T-helper 22 cell (primary cell): ENCODE measurements around the gene MRPL47.
A peak's percentile ranks its signal among the peaks of the same experiment; 100 is the strongest.

Experiments
- DNase-seq: peaks from one replicate; pipeline ENCODE4 v3.0.0-alpha.2; 2020; ENCODE audit warnings: low read depth

The MRPL47 gene

GRCh38 chr3:179590669-179591068 is 13.8 kb downstream of the MRPL47 start:
- no peak for DNase-seq

DNA sequence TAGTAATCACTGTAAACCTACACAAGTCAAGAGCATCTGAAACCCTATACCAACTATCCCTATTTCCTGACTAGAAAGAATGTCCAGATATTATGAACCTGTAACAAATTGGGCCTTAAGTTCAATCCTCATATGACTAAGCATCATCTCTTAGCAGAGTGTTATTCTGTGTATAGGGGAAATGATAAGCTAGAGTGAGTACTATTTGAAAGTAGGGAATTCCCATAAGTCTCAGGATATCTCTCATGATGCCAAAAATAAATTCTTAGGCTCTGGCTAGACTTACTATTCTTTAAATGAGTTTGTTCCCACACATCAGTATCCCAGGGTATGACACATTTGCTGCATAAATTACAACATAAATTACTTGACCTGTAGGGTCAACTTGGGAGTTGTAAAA is 15.3 kb downstream of the MRPL47 start:
- DNase-seq = no peak

GRCh38 chr3:179580992-179581391 is 23.4 kb downstream of the MRPL47 start:
- no peak for DNase-seq

DNA sequence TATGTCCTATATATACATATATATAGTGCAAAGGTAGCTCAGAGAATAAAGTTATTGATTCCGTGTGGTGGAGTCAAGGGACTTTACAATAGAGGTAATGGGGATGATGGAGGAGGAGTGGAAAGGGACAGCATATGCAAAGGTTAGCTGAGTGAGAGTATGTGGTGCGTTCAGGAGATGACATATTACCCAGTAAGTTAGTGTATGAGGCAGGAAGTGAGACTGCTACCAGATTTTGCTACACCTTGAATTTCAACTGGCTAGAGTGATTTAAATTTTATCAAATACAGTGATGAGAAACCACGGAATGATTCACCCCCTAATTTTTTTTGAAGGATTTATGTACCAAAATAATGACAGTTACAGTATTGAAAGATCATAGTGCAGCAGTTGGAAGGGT is 38.9 kb downstream of the MRPL47 start:
- no peak for DNase-seq

DNA sequence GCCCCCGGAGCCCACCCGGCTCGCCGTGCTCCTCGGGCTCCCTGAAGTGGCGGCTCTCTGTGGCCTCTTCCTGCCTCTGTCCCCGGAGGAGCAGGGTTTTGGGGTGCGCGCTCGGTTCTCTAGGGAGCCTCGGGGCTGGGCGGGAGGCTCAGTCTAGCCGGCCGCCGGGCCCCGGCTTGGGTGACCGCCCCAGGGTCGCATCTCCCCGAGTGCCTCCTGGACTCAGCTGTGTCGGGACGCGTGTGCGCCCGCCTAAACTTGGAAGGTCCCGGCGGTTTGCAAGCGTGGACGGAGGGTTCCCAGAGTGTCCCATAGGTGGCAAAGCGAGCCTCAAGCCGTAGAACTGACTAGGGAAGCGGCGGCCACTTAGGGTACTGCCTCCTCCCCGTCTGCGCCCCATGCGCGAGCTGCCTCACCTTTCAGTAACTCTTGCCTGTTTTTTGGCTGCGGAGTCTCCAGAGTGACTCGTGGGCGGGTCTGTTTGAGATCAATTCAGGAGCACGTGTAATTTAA is 41.1 kb downstream of the MRPL47 start:
- DNase-seq = peak; percentile 53

GRCh38 chr3:179562591-179563270 is 41.7 kb downstream of the MRPL47 start, which contains the start of gene ACTL6A:
Gene ACTL6A (plus strand): TSS chr3:179562926. CDS start chr3:179563093, 167 bp downstream.
- DNase-seq = peak; percentile 98

GRCh38 chr3:179560791-179561190 is 43.6 kb downstream of the MRPL47 start:
- no peak for DNase-seq

GRCh38 chr3:179558742-179559364 is 45.6 kb downstream of the MRPL47 start:
- DNase-seq = no peak

DNA sequence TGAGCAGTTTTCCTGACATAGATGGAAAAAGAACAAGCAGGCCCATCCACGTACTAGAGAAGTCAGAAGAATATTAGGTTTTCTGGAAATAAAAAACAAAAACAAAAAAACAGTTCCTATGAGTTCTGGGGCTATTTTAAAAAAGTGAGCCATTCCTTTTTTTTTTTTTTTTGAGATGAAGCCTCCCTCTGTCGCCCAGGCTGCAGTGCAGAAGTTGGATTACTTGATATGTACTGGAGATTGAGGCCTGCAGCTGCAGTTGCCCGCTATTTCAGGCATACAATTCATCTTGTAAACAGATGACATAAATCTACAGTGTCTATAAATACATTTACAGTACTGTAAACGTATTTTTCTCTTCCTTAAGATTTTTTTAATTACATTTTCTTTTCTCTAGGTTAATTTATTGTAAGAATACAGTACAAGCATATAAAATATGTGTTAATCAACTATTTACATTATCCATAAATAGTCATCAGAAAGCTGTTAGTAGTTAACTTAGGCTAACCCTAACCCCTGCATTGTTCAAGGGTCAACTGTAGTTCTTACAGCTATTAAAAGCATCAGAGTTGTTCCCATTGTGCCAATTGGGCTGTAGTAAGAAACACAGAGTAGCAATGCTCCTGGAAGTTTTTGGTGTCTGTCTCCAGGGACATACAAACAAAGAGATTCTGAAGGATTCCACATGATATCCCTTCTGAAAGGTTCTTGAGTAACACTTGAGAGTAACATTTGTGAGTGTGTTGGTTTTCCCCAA is 52.9 kb downstream of the MRPL47 start:
- DNase-seq = no peak

DNA sequence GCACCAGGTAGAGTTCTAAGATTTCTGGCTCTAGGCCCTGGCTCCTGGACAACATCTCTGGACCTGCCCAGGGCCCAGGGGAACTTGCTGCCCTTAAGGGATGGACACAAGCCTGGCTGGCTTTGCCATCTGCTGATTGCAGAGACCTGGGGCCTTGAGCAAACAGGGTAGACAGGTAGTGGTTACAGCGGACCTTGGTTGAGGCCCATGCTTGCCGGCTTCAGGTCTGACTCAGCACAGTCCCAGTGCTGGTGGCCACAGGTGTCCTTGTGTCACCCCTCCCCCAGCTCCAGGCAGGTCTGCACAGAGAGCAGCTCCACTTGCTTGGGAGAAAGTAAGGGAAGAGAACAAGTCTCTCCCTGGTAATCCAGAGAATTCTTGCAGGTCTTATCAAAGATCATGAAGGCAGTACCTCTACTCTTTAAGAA is 57.6 kb downstream of the MRPL47 start:
- DNase-seq = no peak

DNA sequence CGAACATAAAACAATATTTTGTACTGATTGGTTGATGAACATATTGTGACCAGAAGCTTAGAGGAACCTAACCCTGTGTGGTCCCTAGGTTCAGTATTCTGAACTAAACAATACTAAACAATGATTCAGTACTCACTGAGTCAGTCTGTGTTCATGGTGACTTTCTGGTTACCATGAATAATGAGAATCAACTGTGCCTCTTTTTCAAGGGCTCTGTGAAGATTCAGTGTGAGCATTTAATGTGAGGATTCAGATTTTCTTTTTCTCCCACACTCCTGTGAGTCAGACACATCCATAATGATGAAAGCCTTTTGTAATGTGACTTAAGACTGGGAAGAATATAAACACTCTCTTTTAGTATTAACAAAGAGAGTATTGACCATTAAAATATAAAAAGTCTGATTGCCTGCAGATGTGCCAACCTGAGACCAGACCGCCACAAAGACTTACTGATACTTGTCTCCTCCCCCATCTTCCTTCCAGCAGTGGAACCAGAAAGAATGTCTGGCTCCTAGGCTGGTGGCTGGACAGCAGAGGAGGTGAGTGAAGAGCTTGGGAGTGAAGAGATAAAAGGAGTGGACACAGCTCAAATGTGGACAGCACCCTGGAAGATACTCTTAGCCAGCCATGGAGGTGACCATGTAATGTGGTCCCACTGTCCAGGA is 59.3 kb downstream of the MRPL47 start:
- DNase-seq = no peak

DNA sequence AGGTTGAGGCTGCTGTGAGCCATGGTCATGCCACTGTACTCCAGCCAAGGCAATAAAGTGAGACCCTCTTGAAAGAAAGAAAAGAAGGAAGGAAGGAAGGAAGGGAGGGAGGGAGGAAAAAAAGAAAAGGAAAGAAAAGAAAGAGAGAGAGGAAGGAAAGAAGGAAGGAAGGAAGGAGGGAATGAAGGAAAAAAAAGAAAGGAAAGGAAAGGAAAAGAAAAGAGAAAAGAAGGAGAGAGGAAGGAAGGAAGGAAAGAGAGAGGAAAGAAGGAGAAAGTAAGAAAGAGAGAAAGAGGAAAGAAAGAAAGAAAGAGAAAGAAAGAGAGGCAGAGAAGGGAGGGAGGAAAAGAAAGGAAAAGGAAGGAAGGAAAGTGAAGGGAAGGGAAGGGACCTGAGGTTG is 62.1 kb downstream of the MRPL47 start:
- DNase-seq = no peak

GRCh38 chr3:179541596-179541995 is 62.8 kb downstream of the MRPL47 start:
- DNase-seq = no peak

GRCh38 chr3:179541094-179541493 is 63.3 kb downstream of the MRPL47 start:
- DNase-seq = no peak
